ENCODE data around the gene UMPS.

Gene UMPS

DNA sequence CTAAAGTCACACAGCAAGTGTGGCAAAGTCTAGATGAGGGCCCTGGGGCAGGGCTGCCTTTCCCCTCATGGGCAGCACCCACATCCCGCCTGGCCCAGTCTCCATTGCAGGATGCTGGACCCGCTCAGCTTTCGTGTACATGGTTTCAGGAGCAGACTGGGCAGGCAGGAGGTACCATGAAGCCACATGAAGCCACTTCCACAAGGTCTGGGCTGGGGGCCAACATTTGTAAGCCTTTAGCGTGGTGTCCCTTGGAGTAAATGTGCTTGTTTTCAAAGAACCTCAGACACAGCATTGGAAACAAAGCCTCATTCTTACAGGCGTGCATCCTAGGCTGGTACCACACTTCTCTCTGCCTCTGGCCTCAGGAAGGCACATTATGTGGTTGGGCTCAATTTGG is 34.5 kb downstream of the UMPS start:
- DNase-seq = no peak

DNA sequence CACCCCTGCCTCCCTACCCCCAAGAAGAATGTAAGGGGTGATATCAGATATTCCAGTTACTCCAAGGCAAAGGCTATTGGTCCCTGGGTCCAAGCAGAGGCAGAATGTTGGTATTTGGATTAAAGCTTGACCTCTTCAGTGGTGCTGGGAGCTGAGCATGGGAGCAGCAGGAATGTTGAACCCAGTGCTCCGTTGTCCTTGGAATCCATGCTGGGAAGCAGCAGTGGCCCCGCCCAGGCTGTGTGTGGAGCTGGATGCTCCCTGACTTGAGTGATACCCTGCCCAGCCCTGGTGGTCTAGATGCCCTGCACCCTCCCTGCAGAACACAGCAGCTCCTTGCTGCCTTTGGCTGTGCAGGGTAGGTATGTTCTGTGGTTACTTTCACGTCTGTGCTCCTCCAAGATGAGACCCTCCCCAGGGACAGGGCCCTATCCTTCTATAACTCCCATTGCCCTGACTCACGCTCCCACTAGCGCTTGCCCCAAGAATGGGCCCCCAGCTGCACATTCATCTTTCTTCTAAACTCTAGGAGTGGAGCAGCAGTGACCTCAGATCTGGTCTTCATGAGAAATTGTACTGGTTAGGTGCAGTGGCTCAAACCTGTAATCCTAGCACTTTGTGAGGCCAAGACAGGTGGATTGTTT is 35.1 kb downstream of the UMPS start:
- DNase-seq = no peak

DNA sequence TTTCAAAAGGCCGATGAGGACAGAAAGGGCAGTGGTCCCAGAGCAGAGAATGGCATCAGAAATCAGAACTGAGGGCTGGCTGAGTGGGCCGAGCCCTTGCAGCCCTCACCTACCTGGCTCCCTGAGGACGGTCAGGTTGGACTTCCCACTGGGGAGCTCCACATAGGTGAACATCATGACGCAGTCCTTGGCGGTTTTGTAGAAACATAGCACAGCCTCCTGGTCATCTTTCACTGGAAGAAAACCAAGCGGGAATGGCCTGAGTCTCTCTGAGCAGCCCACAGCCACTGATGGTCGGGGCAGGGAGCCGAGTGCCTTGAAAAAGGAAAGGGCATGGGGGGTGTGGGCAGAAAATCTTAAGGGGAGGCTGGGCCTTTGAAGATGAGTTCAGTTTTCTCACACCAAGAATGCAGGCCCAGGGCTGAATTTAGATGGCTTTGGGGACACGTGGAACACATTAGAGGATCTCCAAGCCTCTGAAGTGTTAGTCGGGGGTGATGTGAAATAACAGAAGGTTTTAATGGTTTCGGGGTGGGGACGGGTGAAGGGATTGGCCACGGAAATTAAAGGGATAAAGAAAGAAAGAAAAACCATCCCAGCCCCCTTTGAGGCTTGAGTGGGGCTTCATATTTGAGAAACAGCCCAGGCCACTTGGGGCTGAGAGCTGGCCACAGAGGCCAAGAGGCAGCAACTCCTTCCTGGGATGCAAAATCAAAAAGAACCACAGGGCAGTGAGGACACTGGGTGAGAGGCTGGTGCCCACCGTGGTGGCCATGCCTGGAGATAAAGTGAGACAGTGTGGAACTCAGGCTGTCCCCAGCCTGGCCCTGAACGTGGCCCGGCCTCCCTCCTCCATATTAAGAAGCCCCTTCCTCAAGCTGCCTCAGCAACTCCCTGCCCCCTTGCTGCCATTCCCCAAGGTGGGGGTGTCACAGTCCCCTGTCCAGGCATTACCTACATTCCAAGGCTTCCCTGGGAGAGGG is 36.2 kb downstream of the UMPS start:
- DNase-seq = no peak

DNA sequence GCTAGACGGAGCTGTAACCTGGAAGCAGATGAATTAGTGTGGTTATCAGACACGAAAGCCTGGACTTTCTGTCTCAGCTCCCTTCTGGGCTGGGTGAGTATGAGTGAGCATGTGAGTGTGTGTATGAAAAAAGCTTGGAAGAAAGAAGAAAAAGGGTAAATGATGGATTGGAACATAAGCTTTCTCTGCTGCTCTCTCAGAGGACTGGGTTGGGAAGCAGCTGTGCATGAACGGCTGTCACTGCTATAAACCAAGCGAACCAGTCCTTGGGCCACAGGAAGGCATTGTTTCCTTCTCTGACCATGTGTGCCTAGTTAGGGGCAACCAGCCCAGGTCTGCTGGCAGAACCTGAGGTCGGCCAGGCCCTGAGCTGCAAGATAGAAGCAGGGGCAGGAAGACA is 37.0 kb downstream of the UMPS start:
- DNase-seq = no peak

DNA sequence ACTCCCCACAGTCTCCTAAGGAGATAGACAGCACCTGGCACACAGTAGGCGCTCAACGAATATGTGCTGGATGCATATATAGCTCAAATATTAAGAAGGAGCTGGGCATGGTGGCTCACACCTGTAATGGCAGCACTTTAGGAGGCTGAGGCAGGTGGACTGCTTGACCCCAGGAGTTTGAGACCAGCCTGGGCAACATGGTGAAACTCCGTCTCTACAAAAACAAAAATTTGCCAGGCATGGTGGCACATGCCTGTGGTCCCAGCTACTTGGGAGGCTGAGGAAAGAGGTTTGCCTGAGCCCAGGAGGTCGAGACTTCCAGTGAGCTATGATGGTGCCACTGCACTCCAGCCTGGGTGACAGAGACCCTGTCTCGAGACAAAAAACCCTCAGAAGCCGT is 37.4 kb downstream of the UMPS start:
- DNase-seq = no peak

DNA sequence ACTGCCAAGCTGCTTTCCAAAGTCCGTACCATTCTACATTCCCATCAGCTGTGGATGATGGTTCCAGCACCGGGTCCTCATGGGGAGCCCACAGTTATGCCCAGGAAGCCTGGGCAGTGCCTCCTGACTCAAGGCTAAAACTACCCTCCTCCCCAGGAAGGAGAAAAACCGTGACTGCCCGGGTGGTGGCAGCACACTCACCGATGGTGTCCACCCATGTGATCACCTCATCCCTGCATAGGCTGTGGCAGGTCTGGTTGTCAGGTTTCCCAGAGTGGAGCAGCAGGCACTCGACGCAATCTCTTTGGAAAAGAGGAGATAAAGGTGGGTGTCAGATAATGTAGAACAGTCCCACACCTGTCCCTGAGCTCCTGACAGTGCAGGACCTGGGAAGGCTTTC is 38.6 kb downstream of the UMPS start:
- DNase-seq = no peak

DNA sequence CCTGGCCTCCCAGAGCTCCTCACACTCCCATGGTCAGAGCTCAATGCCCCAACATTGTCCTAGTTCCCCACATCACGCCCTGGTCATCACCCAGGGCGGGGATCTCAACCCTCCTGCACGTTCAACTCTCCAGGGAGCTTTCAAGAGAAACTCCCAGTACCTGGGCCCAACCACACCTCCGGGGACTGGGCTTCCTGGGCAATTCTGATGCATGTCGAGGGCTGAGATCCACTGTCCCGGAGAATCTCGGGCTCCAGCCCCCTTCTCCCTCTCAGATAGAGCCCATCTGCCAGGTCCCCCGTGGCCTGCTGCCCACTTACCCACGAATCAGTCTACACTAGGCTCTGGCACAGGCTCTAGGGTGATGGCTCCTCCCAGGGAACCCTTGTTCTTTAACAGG is 39.2 kb downstream of the UMPS start:
- no peak for DNase-seq

DNA sequence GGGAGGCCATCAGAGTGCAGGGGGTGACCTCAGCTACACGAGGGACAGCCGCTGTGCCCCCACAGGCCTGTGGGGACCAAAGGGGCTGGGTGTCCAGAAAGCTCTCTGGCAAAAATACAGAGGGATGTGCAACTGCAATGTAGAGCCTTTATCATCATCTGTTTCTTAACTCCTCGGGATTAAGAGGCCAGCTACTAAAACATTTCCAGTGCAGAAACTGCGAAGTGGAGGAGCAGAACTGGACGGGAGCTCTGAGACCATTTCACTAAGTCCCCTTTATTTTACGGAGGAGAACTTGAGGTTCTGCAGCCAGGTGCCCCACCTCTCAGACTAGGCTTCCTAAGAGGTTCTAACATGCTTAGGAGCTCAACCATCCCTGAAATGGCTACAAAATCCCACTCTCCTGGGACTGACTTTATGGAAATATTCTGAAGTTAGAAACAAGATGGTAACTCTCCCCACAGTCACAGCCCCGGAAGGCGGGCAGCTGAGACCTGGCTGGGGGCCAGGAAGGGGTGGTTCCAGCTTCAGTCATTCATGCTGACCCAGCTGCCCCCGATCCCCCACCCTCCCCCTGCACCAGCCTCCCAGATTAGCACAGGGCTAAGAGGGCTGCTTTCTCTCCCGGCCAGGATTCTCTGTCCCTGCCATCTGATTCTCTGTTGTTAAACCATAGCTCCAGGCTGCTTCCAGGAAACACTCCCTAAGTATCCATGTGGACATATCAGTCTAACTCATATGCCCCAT is 40.3 kb downstream of the UMPS start:
- DNase-seq = no peak

DNA sequence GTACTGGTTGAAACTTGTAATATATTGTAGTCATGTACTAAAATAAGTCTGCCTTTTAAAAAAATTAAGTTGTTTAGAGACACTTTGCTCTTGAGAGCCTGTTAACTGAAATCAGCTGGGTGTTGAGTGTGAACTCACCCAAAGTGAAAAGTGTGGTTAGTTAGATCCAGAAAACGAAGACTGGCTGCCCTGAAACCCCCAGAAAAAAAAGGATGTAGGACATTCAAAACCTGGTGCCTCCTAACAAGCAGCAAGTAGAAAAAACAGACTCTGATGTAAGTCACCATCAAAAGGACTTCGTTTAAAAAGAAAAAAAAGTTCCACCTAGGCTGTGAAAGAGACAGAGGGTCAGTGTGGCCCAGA is 40.8 kb downstream of the UMPS start:
- no peak for DNase-seq

DNA sequence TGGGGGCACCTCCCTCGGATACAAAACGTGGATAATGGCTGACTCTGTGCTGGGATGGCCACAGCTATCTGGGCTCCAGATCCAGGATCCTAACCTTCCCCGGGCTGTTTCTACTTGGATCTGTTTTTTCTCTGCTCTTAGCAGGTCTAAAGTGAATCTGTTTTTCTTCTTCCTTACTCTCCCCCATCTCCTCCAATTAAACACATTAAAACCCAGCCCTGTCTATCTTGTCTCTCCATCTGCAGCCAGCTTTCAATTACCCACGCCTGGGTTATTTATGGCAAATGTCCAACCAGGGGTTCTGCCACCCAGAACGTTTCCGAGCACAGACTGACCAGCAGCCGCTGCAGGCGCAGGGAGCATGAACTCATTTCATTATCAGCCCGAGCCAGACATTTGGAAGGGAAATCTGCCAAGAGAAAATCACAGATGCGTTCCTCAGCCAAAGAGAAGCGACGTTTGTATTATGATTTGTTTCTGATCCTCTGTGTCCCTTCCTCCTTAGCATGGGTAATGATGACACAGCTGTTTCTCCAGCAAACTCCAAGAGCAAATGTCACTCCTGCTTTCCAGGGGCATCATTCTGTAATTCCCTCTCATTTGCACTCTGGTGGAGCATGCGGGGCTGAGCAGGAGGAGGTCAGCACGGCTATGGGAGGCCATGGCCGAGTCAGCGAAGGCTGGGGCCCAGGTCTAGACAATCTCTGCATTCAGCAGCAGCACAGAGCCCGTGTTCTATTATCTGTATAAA is 42.0 kb downstream of the UMPS start:
- no peak for DNase-seq

DNA sequence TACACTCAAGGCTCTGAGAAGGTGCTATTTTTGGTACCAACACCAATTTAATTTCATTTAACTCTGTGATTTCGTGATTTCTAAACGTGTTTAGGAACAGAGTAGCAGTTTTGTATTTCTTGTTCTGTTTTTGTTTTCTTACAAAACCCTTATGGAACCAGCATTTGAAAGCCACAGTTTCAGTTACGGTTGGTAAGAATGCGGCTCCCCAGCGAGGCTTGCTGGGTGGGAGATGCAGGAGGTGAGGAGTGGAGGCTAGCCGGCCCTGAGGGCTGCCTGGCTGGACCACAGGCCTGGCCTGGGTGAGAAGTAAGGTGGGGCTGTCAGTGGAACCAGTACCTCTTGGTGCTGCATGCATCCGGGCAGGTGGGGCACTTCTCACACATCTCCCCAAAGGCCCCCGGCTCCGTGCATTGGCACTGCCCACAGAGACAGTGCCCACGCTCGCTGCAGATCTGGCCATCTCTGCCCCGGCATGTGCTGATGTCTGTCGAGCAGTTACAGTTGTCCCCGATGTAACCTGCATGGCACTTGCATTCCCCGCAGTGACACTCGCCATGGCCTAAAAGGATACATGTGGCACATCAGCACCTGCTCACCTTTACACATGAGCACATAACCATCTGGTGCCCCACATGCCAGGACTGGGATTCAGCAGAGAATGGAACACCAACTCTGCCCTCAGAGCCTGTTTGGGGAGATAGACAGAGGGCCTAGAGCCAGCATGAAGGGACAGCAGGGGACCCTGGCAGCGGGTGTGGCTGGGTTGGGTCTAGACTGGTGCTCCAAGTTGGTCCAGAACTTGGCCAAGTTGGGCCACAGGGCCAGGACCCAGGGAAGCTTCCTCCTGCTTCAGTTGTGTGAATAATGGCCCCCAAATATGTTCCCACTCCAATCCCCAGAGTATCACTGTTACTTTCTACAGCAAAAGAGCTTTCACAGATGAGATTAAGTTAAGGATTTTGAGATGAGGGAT is 43.4 kb downstream of the UMPS start:
- DNase-seq = no peak

DNA sequence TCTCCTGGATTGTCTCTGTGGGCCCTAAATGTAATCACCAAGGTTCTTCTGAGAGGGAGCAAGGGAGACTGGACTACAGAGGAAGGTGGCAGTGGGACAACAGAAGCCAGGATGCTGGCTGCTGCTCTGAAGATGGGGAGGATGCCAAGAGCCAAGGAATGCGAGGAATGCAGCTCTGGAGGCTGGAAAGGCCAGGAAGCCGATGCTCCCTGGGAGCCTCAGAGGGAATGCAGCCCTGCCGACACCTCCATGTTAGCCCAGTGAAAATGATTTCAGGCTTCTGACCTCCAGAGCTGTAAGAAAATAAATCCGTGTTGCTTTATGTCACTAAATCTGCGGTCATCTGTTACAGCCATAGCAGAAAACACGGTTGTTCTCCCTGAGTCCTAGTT is 44.1 kb downstream of the UMPS start:
- no peak for DNase-seq

DNA sequence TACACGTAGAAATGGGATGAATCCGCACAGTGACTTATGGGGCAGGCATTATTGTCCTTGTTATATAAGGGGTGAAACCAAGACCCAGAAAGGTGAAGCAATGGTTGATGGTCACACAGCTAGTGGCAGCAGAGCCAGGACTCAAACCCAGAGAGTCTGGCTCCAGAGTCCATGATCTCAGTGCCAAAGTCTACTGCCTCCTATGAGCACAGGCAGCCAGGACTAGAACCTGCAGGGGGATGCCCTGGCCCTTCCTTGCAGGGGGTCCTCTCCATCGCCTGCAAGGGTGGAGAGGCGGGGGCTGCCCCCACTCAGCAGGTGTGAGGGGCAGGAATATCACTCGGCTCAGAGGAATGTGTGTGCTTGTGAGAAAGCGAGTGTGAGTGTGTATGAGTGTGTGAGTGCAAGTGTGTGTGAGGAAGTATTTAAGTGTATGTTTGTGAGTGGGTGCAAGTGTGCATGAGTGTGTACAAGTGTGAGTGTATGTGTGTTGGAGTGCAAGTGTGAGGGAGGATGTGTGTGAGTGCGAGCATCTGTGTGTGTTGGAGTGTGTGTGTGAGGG is 44.7 kb downstream of the UMPS start:
- no peak for DNase-seq

DNA sequence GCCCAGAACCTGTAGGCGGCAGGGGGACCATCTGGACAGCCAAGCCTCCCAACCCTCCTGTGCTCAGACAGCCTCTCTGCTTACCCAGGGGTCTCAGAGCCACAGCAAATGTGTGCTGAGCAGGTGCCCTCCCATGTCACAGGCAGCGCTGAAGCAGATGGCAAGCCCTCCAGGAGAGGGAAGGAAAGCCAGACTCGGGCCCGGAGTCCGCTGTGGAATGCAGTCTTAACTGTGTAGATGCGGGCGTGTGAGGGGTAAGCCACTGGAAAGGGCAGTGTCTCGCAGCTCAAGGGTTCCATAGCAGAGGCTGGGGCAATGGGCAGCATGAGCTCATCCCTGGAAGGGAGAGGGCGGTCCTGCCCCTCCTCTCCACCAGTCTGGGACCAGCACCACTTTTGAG is 45.6 kb downstream of the UMPS start:
- no peak for DNase-seq

DNA sequence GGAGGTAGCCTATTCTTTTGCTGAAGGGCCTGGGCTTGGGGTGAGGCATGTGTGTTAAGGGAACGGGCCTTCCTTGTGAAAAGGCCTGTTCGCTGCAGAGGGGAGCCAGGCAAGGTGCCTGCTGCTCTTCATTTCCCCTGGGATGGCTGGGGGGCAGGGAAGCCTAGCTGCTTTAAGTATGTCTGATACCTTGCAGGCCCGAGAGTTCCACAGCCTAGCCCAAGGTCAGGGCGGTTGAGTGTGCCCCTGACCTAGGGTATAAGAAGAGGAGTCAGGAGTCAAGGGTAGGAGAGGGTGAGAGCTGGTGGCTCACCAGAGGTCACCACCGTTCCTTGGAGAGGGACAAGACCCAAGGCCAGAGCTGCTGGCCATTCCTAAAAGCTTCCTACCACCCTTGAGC is 46.6 kb downstream of the UMPS start:
- no peak for DNase-seq

DNA sequence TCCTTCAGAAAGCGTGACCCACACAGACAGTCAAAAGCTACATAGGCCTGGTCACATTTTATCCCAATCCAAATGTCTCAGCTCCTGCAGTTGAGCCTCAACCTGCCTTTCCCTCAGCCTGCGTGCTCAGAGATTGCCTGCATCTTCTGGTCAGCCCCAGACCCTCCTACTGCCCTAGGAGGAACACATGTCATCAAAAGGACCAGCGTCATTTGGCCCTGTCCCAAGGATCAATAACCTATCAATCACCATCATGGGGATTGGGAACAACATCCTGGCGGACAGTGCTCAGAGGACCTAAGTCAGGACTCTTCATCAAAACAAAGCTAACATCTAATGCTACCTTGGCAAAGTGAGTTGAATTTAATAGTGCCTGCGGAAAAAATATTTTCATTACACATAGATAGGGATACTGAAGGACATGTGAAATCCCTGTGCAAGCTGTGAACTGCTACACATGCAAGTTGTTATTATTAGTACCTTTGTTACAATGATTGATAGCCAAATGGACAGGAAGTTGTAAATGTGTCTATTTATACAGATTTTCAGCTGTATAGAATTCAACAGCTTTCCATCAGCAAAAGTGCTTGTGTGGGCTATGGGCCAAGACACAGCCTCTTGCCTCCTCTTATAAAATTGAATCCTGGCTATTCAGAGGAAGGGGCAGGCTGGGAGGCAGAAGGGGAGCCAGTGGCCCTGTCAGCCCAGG is 47.7 kb downstream of the UMPS start:
- no peak for DNase-seq

DNA sequence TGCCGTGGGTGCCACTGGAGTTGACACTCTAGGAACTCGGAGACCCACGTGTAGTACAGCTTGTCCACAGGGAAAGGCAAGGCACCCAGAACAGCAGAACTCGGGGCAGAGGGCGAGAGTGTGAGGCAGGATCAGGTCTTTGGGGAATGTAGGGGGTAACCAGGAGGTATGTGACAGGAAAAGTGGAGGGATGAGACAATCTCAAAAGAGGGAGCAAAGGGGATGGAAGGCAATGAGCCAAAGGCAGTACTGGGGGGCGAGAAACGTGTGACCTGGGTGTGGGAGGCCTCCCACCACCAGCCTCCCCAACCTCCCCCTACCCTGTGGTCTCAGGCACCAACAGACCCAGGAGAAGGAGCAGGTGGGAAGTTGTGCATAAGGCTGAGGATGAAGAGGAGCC is 48.9 kb downstream of the UMPS start:
- no peak for DNase-seq

DNA sequence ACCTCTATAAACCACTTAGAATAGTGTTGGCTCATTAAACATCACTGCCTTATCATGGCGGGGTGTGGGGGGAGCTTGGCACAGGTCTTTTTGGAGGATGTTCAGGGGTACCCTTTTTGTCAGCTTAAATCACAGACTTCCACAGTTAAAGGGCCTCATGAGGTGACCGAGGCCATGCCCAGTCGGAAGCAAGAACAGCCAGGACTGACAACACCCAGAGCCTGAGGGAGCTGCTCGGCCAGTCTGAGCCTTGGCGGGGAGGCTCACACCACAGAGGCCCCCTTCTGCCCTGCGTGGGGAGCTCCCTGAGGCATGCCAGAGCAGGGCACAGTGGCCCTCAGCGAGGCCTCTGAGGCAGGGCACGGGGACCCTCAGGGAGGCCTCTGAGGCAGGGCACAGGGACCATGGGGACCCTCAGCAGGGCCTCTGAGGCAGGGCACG is 49.5 kb downstream of the UMPS start:
- DNase-seq = no peak

DNA sequence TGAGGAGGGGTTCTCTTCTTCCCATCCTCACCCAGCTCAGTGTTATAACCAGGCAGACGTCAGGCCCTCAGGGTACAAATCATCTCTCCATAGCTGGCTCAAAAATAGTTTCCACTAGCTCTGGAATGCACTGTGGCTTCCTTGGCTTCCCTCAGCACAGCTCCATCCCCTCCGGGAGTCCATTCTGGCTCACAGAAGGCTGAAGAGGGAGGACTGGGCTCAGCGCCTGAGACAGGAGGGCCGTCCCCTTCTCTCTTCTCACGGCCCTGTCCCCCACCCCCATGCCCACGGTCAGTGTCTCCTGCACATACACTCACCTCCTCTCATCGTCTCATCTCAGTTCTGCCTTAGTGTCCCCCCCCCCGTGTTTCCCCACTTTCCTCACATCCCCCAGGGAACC is 50.1 kb downstream of the UMPS start:
- DNase-seq = no peak

DNA sequence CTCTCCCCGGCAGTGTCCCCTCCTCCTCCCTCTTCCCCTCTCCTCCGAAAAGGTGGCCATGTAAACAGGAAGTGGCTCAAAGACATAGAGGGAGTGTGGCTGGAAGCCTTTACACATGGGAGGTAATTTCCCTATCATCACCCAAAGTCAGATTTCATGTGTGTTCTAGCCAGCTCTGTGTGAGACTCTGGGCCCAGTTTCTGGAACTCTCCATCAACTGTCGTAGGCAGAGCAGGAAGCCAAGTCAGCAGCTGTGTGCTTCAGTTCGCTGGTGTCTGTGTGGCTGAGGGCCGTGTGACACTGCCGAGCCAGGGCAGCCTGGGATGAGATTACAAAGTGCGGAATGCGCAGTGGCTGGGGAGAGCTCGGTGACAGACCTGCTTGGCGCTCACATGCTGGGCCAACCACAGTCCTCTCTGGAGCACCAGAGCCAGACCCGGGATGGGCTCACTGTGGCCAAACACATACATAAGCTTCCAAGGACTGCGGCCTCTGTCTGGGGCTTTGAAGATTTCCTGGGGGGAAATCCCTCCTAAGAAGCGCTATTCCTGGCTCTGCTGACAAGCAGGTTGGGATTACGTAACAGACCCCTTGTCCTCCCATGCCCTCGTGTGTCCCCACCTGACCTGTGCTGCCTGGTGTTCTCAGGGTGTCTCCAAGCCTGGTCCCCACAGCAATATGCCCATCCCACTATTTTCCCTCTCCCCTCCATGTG is 50.7 kb downstream of the UMPS start:
- no peak for DNase-seq
